Measurements from ENCODE around the gene PTPRG. TPM values are rescaled to one million over a fixed set of nuclear protein-coding genes. Genes with fewer than 3 reads are reported as not detected.

Gene PTPRG
- total RNA-seq, 1 experiment from 2014 or later: 69.3 TPM

DNA sequence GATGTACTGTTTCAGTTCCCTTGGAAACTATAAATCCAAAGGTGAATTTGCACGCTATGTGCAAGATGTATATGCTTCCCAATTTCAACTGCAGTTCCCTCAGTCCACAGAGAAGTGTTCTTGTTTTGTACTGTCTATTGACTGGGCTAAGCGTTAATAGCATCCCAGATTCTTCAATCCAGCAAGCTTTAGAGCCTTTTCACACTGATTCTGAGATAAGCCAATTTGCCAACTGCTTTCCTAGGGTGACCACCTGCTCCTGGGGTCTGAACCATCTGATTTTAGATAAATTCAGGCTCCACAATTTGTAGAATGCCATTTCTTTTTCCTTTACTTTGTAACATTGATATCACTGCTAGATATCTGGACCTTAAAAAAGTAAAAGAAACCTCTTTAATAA lies 340.1 kb downstream of the PTPRG start:
- peaks cover 57 to 58% of the 10 kb centered on the region in 2 experiments for H3K4me1 Mint-ChIP-seq
- H3K56ac ChIP-seq (ENCODE audit: insufficient read length, low read depth, low read length): no peak overlapping the region
- H3K79me2 ChIP-seq (ENCODE audit: insufficient read depth, low read length): peaks cover 17% of the 10 kb centered on the region
- H3K14ac ChIP-seq (ENCODE audit: insufficient read depth, low read length): no peak overlapping the region
- H3K79me1 ChIP-seq (ENCODE audit: insufficient read depth, low read depth, low read length, poor library complexity, severe bottlenecking): peaks cover 6% of the 10 kb centered on the region
- H4K5ac ChIP-seq (ENCODE audit: insufficient read length, low read depth, low read length): no peak overlapping the region
- no peak overlapping the region for H3T11ph ChIP-seq (ENCODE audit: low read length)
- H3K23ac ChIP-seq (ENCODE audit: insufficient read length, low read depth, low read length): no peak overlapping the region
- H3K9me3 ChIP-seq (ENCODE audit: control insufficient read depth, low read depth, low read length): no peaks in the 10 kb centered on the region
- no peak overlapping the region for H3K4me2 ChIP-seq (ENCODE audit: insufficient read depth, insufficient read length, low read length)
- H3K27ac Mint-ChIP-seq: no peak overlapping the region
- H3K18ac ChIP-seq (ENCODE audit: insufficient read length, low read depth, low read length): no peak overlapping the region
- no peak overlapping the region for H3K4me3 Mint-ChIP-seq
- no peaks in the 10 kb centered on the region for H3K27me3 ChIP-seq (ENCODE audit: insufficient read depth, low read length)
- no peaks in the 10 kb centered on the region; the same call in 1 of the 2 replicates for H3K27me3 Mint-ChIP-seq (ENCODE audit: low read depth)
- no peak overlapping the region for H2BK5ac ChIP-seq (ENCODE audit: insufficient read length, low read length)
- no CpG with 5 or more reads among the region's 2 CpGs for WGBS (ENCODE audit: extremely low coverage, insufficient read length, low lambda C conversion rate)
- no peaks in the 10 kb centered on the region for H3K23me2 ChIP-seq (ENCODE audit: insufficient read length, low read depth, low read length, poor library complexity, severe bottlenecking)
- no peaks in the 10 kb centered on the region for H3K9me3 Mint-ChIP-seq
- no peak overlapping the region for H2BK20ac ChIP-seq (ENCODE audit: low read depth, low read length, poor library complexity, severe bottlenecking)
- H4K8ac ChIP-seq (replicated peaks; ENCODE audit: insufficient read length, low read depth, low read length): no peak overlapping the region
- TF ChIP-seq, protein P1, sequence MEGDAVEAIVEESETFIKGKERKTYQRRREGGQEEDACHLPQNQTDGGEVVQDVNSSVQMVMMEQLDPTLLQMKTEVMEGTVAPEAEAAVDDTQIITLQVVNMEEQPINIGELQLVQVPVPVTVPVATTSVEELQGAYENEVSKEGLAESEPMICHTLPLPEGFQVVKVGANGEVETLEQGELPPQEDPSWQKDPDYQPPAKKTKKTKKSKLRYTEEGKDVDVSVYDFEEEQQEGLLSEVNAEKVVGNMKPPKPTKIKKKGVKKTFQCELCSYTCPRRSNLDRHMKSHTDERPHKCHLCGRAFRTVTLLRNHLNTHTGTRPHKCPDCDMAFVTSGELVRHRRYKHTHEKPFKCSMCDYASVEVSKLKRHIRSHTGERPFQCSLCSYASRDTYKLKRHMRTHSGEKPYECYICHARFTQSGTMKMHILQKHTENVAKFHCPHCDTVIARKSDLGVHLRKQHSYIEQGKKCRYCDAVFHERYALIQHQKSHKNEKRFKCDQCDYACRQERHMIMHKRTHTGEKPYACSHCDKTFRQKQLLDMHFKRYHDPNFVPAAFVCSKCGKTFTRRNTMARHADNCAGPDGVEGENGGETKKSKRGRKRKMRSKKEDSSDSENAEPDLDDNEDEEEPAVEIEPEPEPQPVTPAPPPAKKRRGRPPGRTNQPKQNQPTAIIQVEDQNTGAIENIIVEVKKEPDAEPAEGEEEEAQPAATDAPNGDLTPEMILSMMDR (conservative IDR thresholded peaks at IDR 0.05): no peak
- H2BK15ac ChIP-seq (ENCODE audit: low read depth, low read length): no peak overlapping the region
- DNase-seq: no peak
- H2AK5ac ChIP-seq (ENCODE audit: insufficient read length, low read length): no peak overlapping the region
- no peak overlapping the region for H3K27ac ChIP-seq (ENCODE audit: insufficient read length, low read depth, low read length)
- H3K4me1 ChIP-seq (ENCODE audit: insufficient read depth, low read length): peaks cover 21% of the 10 kb centered on the region; the same call in 1 of the 2 replicates
- no peak overlapping the region for H3K9ac ChIP-seq (ENCODE audit: extremely low read depth, insufficient read length, low read length)
- H4K20me1 ChIP-seq (ENCODE audit: control insufficient read depth, insufficient read depth, insufficient read length): no peaks in the 10 kb centered on the region
- H2BK12ac ChIP-seq (ENCODE audit: insufficient read length, low read depth, low read length): no peak overlapping the region
- no peaks in the 10 kb centered on the region for H3K36me3 Mint-ChIP-seq (ENCODE audit: insufficient read depth in 1 of 3, low read depth in 3 of 3)
- H2AFZ ChIP-seq (ENCODE audit: low read length): no peak overlapping the region
- H2BK120ac ChIP-seq (ENCODE audit: low read depth, low read length, poor library complexity, severe bottlenecking): no peak overlapping the region
- H4K91ac ChIP-seq (ENCODE audit: insufficient read length, low read depth, low read length): no peak overlapping the region
- H3K4ac ChIP-seq (ENCODE audit: low read depth, low read length): no peak overlapping the region
